Esophagus squamous epithelium (tissue), 4 donors: ENCODE measurements around the gene COL18A1.

Experiments used
- POLR2A ChIP-seq, 4 donors: fragments of 450-650 bp; IDR thresholded peaks; one replicate each; pipeline ENCODE4 v1.6.1; 2017; ENCODE audit warnings: antibody characterized with exemption in 4 of 4, mild to moderate bottlenecking in 4 of 4, moderate library complexity in 3 of 4
- TF ChIP-seq, protein P1 (sequence below), 6 experiments: fragments of 450-650 bp in 4 of 6; fragments of 200-600 bp in 2 of 6; sonication (generic) in 2 of 6; IDR thresholded peaks; one replicate each; pipeline ENCODE4 v1.5.1; 2016 to 2019; ENCODE audit warnings: antibody characterized with exemption in 6 of 6, mild to moderate bottlenecking in 4 of 6, moderate library complexity in 4 of 6

GRCh38 chr21:45487891-45488600, 83.1 kb downstream of the COL18A1 start:
- TF ChIP-seq, protein P1, sequence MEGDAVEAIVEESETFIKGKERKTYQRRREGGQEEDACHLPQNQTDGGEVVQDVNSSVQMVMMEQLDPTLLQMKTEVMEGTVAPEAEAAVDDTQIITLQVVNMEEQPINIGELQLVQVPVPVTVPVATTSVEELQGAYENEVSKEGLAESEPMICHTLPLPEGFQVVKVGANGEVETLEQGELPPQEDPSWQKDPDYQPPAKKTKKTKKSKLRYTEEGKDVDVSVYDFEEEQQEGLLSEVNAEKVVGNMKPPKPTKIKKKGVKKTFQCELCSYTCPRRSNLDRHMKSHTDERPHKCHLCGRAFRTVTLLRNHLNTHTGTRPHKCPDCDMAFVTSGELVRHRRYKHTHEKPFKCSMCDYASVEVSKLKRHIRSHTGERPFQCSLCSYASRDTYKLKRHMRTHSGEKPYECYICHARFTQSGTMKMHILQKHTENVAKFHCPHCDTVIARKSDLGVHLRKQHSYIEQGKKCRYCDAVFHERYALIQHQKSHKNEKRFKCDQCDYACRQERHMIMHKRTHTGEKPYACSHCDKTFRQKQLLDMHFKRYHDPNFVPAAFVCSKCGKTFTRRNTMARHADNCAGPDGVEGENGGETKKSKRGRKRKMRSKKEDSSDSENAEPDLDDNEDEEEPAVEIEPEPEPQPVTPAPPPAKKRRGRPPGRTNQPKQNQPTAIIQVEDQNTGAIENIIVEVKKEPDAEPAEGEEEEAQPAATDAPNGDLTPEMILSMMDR (IDR thresholded peaks at IDR 0.05): no peak
- no peak for TF ChIP-seq POLR2A (IDR thresholded peaks at IDR 0.05)
